Vagina (tissue), 2 donors: ENCODE data around the gene FUNDC2.

ENCODE experiments used
- POLR2A ChIP-seq, 2 donors: fragments of 450-650 bp; IDR thresholded peaks; one replicate each; pipeline ENCODE4 v1.6.1; 2017; ENCODE audit warnings: antibody characterized with exemption in 2 of 2, mild to moderate bottlenecking in 2 of 2, moderate library complexity in 2 of 2
- POLR2AphosphoS5 ChIP-seq, 2 donors: sonication (generic); formaldehyde crosslinking; IDR thresholded peaks; one replicate each; pipeline ENCODE4 v1.9.0; 2017; ENCODE audit warnings: antibody characterized with exemption in 2 of 2, mild to moderate bottlenecking in 2 of 2, low read depth in 1 of 2; ENCODE audit not compliant: insufficient read depth in 1 of 2
- TF ChIP-seq, protein P1 (sequence below), 3 experiments: fragments of 450-650 bp in 2 of 3; fragments of 200-600 bp in 1 of 3; sonication (generic) in 1 of 3; IDR thresholded peaks; one replicate each; pipeline ENCODE4 v1.5.1; 2017 to 2019; ENCODE audit warnings: antibody characterized with exemption in 3 of 3, mild to moderate bottlenecking in 2 of 3, moderate library complexity in 2 of 3

DNA sequence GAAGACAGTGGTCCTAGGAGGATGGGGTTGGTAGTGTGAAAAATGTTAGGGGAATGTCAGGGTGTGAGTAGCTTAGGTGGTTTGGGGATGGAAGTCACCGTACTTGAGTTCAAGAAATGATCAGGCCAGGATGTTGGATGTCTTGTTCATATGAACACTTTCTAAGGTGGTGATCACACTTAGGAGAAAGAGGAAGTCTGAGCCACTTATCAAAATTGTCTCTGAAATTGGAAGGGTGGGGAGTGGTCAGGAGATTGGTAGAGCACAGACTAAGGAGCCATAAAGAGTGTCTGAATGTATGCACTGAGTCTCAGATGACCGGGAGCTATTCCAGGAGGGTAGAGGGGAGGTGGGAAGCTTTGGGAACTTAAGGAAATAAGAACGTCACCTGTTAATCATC, 27.0 kb downstream of the FUNDC2 start:
- TF ChIP-seq POLR2A (IDR thresholded peaks at IDR 0.05) (no peak), POLR2AphosphoS5 (IDR thresholded peaks at IDR 0.05; ENCODE audit: insufficient read depth in 1 of 2, low read depth in 1 of 2) (no peak)
- TF ChIP-seq, protein P1, sequence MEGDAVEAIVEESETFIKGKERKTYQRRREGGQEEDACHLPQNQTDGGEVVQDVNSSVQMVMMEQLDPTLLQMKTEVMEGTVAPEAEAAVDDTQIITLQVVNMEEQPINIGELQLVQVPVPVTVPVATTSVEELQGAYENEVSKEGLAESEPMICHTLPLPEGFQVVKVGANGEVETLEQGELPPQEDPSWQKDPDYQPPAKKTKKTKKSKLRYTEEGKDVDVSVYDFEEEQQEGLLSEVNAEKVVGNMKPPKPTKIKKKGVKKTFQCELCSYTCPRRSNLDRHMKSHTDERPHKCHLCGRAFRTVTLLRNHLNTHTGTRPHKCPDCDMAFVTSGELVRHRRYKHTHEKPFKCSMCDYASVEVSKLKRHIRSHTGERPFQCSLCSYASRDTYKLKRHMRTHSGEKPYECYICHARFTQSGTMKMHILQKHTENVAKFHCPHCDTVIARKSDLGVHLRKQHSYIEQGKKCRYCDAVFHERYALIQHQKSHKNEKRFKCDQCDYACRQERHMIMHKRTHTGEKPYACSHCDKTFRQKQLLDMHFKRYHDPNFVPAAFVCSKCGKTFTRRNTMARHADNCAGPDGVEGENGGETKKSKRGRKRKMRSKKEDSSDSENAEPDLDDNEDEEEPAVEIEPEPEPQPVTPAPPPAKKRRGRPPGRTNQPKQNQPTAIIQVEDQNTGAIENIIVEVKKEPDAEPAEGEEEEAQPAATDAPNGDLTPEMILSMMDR (IDR thresholded peaks at IDR 0.05), result no peak
